Lower leg skin (tissue), 3 donors: Measurements from ENCODE around the gene DCAF8.

Source experiments
- CTCF ChIP-seq, 3 donors: fragments of 450-650 bp; IDR thresholded peaks; one replicate each; pipeline ENCODE4 v1.5.1; 2016; ENCODE audit warnings: antibody characterized with exemption in 3 of 3, mild to moderate bottlenecking in 3 of 3, moderate library complexity in 2 of 3
- POLR2A ChIP-seq, 2 donors: fragments of 450-650 bp; IDR thresholded peaks; one replicate each; pipeline ENCODE4 v1.6.1; 2016 to 2017; ENCODE audit warnings: antibody characterized with exemption in 2 of 2, mild to moderate bottlenecking in 1 of 2, moderate library complexity in 1 of 2

GRCh38 chr1:160204526-160205241 lies 57.7 kb downstream of the DCAF8 start:
- TF ChIP-seq POLR2A (IDR thresholded peaks at IDR 0.05) (no peak), CTCF (IDR thresholded peaks at IDR 0.05) (no peak)
